Mesendoderm (in vitro differentiated cells): ENCODE measurements around the gene EPOP.

Experiments
- DNase-seq: peaks from one replicate; pipeline ENCODE4 v3.0.0; 2013
- H2AK5ac ChIP-seq: 2 replicates; pipeline ENCODE4 v1.6.1; 2013; ENCODE audit warnings: low read length, inconsistent platforms
- H2BK120ac ChIP-seq: 2 replicates; pipeline ENCODE4 v1.6.1; 2013; ENCODE audit warnings: low read depth, mild to moderate bottlenecking, low read length, moderate library complexity, mixed read lengths
- H2BK15ac ChIP-seq: replicated peaks from 2 replicates; pipeline ENCODE4 v1.6.1; 2013; ENCODE audit warnings: low read depth, mild to moderate bottlenecking, moderate library complexity
- H2BK5ac ChIP-seq: 2 replicates; pipeline ENCODE4 v1.6.1; 2013; ENCODE audit warnings: low read length, inconsistent platforms
- H3K18ac ChIP-seq: 2 replicates; pipeline ENCODE4 v1.6.1; 2013; ENCODE audit warnings: mild to moderate bottlenecking, low read length, mixed read lengths
- H3K23ac ChIP-seq: one replicate; pipeline ENCODE4 v1.6.1; 2013; ENCODE audit warnings: low read length
- H3K27ac ChIP-seq: 2 replicates; pipeline ENCODE4 v1.5.1; 2013; ENCODE audit warnings: low read depth, mild to moderate bottlenecking, inconsistent platforms, low read length, moderate library complexity
- H3K27me3 ChIP-seq: 2 replicates; pipeline ENCODE4 v1.6.1; 2013; ENCODE audit warnings: low read length, control low read depth, mild to moderate bottlenecking, inconsistent platforms; ENCODE audit not compliant: insufficient read depth, poor library complexity
- H3K36me3 ChIP-seq: 2 replicates; pipeline ENCODE4 v1.6.1; 2013; ENCODE audit warnings: low read length, inconsistent platforms; ENCODE audit not compliant: control insufficient read depth, insufficient read depth
- H3K4ac ChIP-seq: one replicate; pipeline ENCODE4 v1.6.1; 2013; ENCODE audit warnings: low read depth, mild to moderate bottlenecking, low read length, moderate library complexity
- H3K4me1 ChIP-seq: 2 replicates; pipeline ENCODE4 v1.6.1; 2013; ENCODE audit warnings: low read depth, low read length, inconsistent platforms; ENCODE audit not compliant: control insufficient read depth
- H3K4me2 ChIP-seq: 2 replicates; pipeline ENCODE4 v1.6.1; 2013; ENCODE audit warnings: low read length
- H3K4me3 ChIP-seq: 2 replicates; pipeline ENCODE4 v1.5.1; 2013; ENCODE audit warnings: mild to moderate bottlenecking, low read length
- H3K56ac ChIP-seq: one replicate; pipeline ENCODE4 v1.6.1; 2013; ENCODE audit warnings: low read length
- H3K79me1 ChIP-seq: 2 replicates; pipeline ENCODE4 v1.6.1; 2013; ENCODE audit warnings: low read length, inconsistent platforms
- H3K79me2 ChIP-seq: 2 replicates; pipeline ENCODE4 v1.6.1; 2013; ENCODE audit warnings: mild to moderate bottlenecking, low read length; ENCODE audit not compliant: control insufficient read depth, insufficient read depth
- H3K9ac ChIP-seq: 2 replicates; pipeline ENCODE4 v1.6.1; 2013; ENCODE audit warnings: low read length, inconsistent platforms
- H4K5ac ChIP-seq: one replicate; pipeline ENCODE4 v1.6.1; 2013; ENCODE audit warnings: low read length
- H4K8ac ChIP-seq: one replicate; pipeline ENCODE4 v1.6.1; 2013; ENCODE audit warnings: low read depth, mild to moderate bottlenecking, control low read depth, low read length, moderate library complexity
- WGBS: extraction: QIAGEN DNeasy Blood & Tissue Kit; methylation state at CpG from one replicate; pipeline ENCODE4 v1.1.7; 2013; ENCODE audit warnings: low lambda C conversion rate, missing lambda C conversion rate; ENCODE audit not compliant: insufficient coverage; ENCODE audit errors: extremely low coverage; 5-methylcytosine and 5-hydroxymethylcytosine counted together

Gene EPOP

DNA sequence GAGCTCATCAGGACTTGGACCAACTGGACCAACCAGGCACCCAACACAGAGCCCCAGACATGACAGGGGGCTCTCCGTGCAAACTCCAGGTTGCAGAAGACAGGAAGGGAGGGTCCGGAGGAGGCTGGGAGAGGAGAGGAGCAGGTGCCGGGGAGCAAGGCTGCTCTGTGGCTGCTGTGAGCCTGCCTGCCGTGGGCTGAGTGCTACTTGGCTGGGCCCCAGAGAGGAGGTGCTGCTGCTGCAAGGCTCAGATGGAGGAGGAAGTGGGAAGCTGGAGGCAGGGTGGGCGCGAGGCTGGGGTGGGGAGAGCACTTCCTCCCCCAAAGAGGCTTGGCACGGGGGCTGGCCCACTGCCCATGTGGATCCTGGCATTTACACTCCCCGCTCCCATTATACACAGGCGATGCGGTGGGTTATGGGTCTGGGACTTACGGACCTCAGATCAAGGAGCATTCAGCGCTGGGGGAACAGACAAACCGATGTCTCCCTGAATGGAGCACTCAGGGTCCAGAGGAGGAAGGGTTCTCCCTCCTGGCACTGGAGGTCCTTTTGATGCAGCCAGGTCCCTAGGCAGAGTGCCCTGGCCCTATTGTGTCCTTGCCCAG is 15.9 kb downstream of the EPOP start:
- Histone ChIP-seq H3K23ac (no peak overlapping the region), H2BK15ac (no peak overlapping the region), H2BK5ac (no peak overlapping the region), H4K8ac (no peak overlapping the region), H3K4me2 (no peak overlapping the region), H3K4me3 (no peak overlapping the region), H3K27ac (no peak overlapping the region), H3K4me1 (no peaks in the 10 kb centered on the region), H3K9ac (no peak overlapping the region), H4K5ac (no peak overlapping the region), H2AK5ac (no peak overlapping the region), H3K56ac (no peak overlapping the region), H3K4ac (no peak overlapping the region), H3K36me3 (no peaks in the 10 kb centered on the region), H3K27me3 (no peaks in the 10 kb centered on the region), H3K79me2 (no peaks in the 10 kb centered on the region), H3K79me1 (no peaks in the 10 kb centered on the region), H3K18ac (no peak overlapping the region), H2BK120ac (no peak overlapping the region)
- no CpG with 5 or more reads among the region's 13 CpGs for WGBS
- no peak for DNase-seq

DNA sequence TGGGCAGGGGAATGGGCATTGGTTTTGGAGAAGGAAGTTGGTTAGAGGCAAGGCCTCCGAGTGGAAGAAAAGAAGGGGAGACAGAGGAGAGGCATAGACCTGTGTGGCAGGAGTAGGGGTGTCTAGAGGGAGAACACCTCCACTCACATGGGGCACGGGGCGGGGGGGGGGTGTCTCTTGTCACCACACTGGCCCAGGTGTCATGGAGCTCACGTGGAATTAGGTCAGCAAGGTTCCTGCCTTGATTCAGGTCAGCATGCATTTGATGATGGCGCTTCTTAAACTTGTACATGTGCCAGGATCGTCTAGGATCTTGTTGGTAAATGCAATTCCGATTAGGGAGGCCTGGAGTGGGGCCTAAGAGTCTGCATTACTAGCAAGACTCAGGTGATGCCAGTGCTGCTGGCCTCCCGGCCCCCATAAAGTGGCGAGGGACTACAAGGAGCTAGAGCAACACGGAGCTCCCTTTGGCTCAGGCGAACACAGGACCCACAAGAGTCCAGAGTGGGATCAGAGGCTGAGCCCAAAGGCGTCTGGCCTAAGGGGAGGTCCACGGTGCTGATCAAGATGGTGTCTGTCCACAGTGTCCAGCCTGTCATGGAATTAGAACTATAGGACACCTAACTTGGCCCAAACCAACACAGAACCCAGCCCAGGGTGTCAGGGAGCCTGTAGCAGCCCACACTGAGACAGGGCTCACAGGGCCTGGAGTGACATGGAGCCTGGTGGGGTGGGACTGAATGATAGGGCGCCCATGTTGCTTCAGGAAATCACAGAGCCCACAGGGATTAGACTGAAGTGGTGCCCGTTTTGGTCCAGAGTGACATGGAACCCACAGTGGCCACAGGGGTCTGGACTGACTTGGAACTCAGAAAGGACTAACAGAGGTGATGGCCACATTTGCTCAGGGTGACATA is 16.7 kb downstream of the EPOP start:
- Histone ChIP-seq H3K56ac (peak overlapping the region; percentile 37), H2BK5ac (no peak overlapping the region), H3K79me2 (no peaks in the 10 kb centered on the region), H3K9ac (no peak overlapping the region), H3K4me1 (no peaks in the 10 kb centered on the region), H3K4me3 (no peak overlapping the region), H3K27ac (no peak overlapping the region), H3K4me2 (no peak overlapping the region), H3K36me3 (no peaks in the 10 kb centered on the region), H2BK15ac (no peak overlapping the region), H4K5ac (no peak overlapping the region), H3K4ac (no peak overlapping the region), H3K18ac (no peak overlapping the region), H3K23ac (no peak overlapping the region), H3K27me3 (no peaks in the 10 kb centered on the region), H4K8ac (no peak overlapping the region), H3K79me1 (no peaks in the 10 kb centered on the region), H2BK120ac (no peak overlapping the region), H2AK5ac (no peak overlapping the region)
- WGBS, result no CpG with 5 or more reads among the region's 15 CpGs
- DNase-seq, result no peak

DNA sequence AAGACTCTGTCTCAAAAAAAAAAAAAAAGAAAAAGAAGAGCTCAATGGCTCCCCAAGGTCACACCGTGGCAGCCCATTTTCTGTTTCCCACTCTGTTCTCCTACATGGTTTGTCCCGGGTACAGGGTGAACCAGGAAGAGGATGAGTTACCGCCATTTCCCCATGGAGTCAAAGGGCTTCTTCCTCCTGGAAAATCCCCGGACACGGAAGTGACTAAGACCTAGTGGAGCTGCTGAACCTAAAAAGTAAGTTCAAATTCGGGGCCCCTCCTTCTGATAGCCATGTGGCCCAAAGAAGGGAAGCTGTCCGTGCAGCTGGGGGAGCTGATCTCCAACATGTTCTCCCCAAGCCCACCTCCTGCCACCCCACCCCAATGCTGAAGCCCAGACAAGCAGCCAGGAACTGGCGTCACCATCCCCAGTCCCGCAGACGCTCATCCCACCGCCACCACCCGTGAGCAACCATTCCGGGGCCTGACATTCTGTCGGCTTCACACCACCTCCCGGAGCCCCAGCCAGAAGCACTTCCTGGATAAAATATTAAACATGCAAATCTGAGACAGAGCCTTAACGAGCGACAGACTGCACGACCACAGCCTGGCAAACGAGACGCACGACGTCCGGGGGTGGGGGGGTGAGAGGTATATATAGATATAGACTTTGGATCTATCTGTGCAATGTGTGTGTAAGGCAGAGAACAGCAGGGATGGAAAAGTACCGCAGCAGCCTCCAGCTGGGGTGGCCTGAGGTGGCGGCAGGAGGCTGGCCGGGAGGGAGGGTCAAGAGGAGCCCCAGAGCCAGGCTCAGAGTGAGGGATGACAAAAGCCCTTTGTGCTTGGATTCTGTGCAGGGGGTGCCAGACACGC is 17.6 kb downstream of the EPOP start:
- H3K56ac ChIP-seq, result peak overlapping the region; percentile 37
- H3K23ac ChIP-seq, result no peak overlapping the region
- no peak overlapping the region for H3K18ac ChIP-seq
- no peaks in the 10 kb centered on the region for H3K79me2 ChIP-seq
- H2AK5ac ChIP-seq, result no peak overlapping the region
- H2BK15ac ChIP-seq, result no peak overlapping the region
- no peak overlapping the region for H2BK120ac ChIP-seq
- no peak overlapping the region for H4K8ac ChIP-seq
- H3K27me3 ChIP-seq, result no peaks in the 10 kb centered on the region
- H4K5ac ChIP-seq, result no peak overlapping the region
- no peak overlapping the region for H3K4me2 ChIP-seq
- H3K79me1 ChIP-seq, result no peaks in the 10 kb centered on the region
- no CpG with 5 or more reads among the region's 27 CpGs for WGBS
- H3K36me3 ChIP-seq, result no peaks in the 10 kb centered on the region
- H3K4ac ChIP-seq, result no peak overlapping the region
- H2BK5ac ChIP-seq, result no peak overlapping the region
- H3K4me1 ChIP-seq, result no peaks in the 10 kb centered on the region
- no peak overlapping the region for H3K9ac ChIP-seq
- H3K27ac ChIP-seq, result no peak overlapping the region
- no peak for DNase-seq
- no peak overlapping the region for H3K4me3 ChIP-seq

GRCh38 chr17:38654411-38655398 is 20.1 kb downstream of the EPOP start:
- no peak overlapping the region for H3K4me2 ChIP-seq
- no peak overlapping the region for H3K27ac ChIP-seq
- H2BK15ac ChIP-seq, result no peak overlapping the region
- H3K4ac ChIP-seq, result no peak overlapping the region
- H3K79me2 ChIP-seq, result no peaks in the 10 kb centered on the region
- WGBS, result no CpG with 5 or more reads among the region's 21 CpGs
- H3K79me1 ChIP-seq, result no peaks in the 10 kb centered on the region
- no peaks in the 10 kb centered on the region for H3K36me3 ChIP-seq
- H3K4me3 ChIP-seq, result no peak overlapping the region
- H2BK5ac ChIP-seq, result no peak overlapping the region
- no peak for DNase-seq
- H4K5ac ChIP-seq, result no peak overlapping the region
- no peak overlapping the region for H3K18ac ChIP-seq
- H3K27me3 ChIP-seq, result no peaks in the 10 kb centered on the region
- no peaks in the 10 kb centered on the region for H3K4me1 ChIP-seq
- H2BK120ac ChIP-seq, result no peak overlapping the region
- no peak overlapping the region for H2AK5ac ChIP-seq
- H3K56ac ChIP-seq, result no peak overlapping the region
- H4K8ac ChIP-seq, result no peak overlapping the region
- H3K9ac ChIP-seq, result no peak overlapping the region
- no peak overlapping the region for H3K23ac ChIP-seq

DNA sequence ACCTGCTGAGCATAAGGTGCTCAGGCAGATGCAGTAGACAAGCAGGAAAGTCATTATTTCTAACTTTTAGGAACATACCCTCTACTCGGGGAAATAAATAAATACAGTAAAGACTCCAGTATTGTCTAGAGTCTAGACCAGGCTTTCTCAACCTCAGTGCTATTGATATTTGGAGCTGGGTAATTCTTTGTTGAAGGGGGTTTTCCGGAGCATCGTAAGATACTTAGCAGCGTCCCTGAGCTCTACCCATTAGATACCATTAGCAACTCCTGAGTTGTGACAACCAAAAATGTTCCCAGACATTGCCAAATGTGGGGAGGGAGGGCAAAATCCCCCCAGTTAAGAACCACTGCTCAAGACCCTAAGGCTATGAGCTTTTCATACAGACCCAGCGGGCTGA is 21.1 kb downstream of the EPOP start:
- WGBS, result no CpG with 5 or more reads among the region's 5 CpGs
- Histone ChIP-seq H3K27me3 (no peaks in the 10 kb centered on the region), H3K18ac (no peak overlapping the region), H2BK15ac (no peak overlapping the region), H4K8ac (no peak overlapping the region), H3K27ac (no peak overlapping the region), H3K79me1 (no peaks in the 10 kb centered on the region), H4K5ac (no peak overlapping the region), H3K4ac (no peak overlapping the region), H2BK5ac (no peak overlapping the region), H2AK5ac (no peak overlapping the region), H3K4me2 (no peak overlapping the region), H3K56ac (no peak overlapping the region), H3K79me2 (no peaks in the 10 kb centered on the region), H3K23ac (no peak overlapping the region), H2BK120ac (no peak overlapping the region), H3K36me3 (no peaks in the 10 kb centered on the region), H3K4me3 (no peak overlapping the region), H3K4me1 (no peaks in the 10 kb centered on the region), H3K9ac (no peak overlapping the region)
- no peak for DNase-seq
